HG02571 (cell line): ENCODE data around the gene SLC51A.
"Not testable (repeated sequence)": the region's sequence is repeated elsewhere in the genome, so short reads cannot be mapped to it uniquely, and the experiment has no call there.

ENCODE experiments used
- ATAC-seq: cut with Tn5 transposase; IDR thresholded peaks from one replicate; pipeline ENCODE4 v1.9.1; 2021; ENCODE audit warnings: mild to moderate bottlenecking, moderate library complexity; ENCODE audit not compliant: unreplicated experiment

The SLC51A gene

DNA sequence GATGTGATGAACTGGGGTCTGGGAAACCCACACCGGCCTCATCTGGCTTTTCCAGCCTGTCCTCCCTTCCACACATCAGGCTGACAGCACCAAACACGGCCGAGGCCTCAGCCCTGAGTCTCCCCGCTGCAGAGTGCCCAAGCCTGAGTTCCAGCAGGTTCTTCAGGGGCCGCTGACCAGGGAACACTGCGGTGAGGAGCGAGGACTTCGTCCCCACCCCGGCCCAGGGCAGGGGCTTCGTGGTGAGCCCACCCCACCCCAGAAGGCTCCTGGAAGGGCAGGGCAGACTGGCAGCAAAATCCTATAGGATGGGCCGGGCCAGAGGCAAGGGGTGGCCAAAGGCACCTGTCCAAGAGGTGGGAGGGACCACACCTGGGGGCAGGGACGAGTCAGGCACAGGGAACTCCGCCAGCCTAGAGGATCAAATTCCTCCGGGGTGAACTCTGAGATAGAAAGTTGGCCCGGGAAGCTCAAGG lies at the start of gene SLC51A:
Gene SLC51A (plus strand): TSS at position 446 of the 476 bp plus-strand sequence. CDS start 179 bp downstream, outside the sequence.
- ATAC-seq: no peak

DNA sequence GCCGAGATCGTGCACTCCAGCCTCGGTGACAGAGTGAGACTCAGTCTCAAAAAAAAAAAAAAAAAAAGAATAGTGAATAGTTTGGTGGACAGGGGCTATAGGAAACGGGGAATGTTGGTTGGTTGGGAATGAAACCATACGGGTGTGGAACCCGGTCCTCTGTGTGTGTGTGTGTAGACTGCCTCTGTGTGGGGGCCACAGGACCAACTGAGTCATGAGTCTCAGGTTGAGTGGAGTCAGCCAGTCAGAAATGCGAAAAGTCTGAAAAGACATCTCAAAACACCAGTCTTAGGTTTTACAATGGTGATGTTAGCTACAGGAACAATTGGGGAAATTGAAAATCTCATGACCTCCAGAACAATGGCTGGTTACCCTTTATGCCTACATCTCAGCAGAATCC lies 49.6 kb upstream of the SLC51A start:
- no peak for ATAC-seq

DNA sequence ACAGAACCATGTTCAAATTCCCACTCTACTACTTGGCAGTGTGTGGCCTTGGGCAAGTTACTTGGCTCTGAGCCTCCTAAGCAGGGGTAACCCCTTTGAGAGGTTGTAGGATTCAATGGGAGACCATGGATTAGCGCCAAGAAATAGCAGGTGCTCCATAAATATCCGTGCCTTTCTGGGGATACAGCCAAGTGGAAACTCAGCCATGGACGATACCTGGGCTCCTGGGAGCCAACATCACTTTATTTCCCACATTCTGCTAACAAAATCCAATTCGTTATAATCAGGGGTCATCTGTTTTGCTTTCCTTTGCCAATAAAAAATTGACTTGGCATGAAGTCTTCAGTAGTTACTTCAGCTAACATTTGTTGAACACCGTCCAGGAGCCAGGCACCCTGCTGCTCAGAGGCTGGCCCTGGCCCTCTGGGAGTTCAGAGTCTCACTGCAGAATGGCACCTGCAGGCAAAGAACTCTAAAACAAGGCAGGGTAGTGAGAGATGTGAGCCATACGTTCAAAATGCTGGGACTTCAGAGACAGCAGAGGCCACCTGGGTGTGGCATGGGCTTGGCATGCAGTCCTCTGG lies 47.4 kb upstream of the SLC51A start:
- ATAC-seq: no peak

DNA sequence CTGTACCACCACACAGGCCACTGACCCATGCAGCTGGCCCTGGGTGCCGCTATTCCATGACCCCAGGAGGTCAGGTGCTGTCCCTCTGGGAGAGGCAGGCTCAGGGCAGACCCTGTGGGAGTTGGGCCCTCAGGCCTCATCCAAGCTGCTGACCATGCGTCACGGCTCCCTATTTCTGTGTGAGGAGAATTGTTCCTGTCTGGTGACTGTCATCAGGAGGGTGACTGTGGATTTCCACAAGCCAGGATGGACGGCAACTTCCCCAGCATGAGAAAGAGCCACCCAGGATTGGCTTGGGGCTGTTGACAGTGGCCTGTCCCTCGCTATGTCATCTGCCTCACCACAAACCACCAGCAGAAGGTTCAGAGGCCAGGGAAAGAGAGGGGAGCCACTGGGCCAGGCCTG lies 46.5 kb upstream of the SLC51A start:
- ATAC-seq: no peak

DNA sequence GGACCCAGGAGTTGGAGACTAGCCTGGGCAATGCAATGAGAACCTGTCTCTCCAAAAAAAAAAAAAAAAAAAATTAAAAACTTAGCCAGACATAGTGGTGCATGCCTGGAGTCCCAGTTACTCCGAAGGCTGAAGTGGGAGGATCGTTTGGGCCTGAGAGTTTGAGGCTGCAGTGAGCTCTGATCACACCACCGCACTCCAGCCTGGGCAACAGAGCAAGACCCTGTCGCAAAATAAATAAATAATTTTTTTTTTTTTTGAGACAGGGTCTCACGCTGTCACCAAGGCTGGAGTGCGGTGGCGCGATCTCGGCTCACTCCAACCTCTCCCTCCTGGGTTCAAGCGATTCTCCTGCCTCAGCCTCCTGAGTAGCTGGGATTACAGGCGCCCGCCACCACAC lies 46.0 kb upstream of the SLC51A start:
- ATAC-seq: not testable (repeated sequence)

DNA sequence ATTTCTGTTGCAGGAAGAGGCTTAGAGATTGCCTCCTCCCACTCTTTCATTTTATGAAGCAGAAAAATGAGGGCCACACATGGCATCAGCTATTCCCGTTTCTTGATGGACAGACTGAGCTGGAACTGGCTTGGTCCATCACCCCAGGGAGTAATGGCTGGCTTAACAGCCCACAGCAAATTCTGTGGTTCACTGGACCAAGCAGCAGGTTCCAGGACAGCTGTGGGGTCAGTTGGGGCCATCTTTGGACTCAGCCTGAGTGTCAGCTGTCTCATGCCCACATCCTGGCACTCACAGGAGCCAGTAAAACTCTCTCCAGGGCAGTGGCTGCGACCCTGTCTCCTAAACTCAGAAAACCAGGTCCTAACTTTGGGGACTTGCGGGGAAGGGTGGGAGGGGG lies 41.7 kb upstream of the SLC51A start:
- ATAC-seq: no peak

DNA sequence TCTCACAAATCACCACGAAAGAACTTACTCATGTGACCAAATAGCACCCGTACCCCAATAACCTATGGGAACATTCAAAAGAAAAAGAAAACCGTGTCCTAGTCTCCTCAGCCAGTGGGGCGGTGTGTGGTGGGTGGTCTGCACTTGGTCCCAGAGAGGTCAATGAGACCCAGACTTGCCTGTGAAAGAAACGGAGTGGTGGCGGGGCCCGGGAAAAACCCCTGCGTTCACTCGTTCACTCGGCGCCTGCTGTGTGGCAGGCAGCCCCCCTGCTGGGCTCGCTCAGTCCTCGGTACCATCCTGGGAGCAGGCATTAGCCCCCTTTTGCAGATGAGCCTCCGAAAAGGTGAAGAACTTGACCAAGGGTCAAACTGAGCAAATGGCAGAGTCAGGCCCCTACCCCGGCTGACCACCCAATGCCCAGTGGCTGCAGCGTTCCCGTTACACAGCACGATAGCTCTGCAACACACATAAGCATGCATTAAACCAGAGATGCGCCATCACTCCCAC lies 41.2 kb upstream of the SLC51A start:
- no peak for ATAC-seq

DNA sequence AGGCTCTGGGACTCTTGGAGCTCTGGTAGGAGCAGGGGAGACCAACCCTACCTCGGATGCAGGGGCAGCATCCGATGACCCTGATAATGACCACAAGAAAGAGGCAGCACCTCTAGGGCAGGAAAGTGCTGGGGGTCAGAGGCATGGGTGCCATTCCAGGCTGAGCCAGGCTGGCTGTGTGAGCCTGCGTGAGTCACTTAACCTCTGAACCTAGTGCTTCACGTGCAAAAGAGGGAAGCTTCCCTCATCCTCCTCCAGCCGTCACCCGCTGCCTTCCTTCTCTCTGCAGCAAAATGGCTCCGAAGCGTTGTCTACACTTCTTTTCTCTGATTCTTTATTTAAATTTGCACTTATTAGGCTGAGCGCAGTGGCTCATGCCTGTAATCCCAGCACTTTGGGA lies 40.6 kb upstream of the SLC51A start:
- no peak for ATAC-seq

DNA sequence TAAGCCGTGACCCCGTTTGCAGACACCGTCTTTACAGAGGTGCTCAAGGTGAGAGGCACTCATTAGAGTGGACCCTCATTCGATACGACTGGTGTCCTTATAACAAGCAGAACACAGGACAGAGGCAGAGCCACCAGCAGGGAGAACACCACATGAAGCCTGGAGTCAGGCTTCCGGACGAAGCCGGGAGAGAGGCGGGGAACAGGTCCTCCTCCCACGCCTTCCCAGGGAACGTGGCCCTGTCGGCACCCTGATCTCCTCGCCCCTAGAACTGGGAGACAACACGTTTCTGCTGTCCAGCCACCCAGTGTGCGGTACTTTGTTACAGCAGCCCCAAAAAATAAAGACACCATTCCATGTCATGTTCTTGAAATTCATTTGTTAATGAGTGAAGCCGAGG lies 38.8 kb upstream of the SLC51A start:
- no peak for ATAC-seq

DNA sequence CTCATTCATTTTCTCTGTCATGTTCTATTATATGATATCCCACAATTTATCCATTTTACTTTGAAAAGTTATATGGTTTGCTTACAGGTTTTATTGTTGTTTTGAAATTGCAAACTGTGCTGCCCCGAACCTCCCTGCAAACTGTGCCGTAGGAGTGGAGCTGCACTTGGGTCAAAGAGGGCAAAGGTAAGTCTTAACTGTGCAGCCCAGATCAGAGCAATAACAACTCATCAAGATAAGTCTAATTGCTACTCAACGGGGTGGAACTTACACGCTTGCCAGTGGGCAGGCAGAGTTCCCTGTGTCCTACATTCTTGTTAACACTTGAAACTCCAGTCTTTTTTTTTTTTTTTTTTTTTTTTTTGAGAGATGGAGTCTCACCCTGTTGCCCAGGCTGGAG lies 38.4 kb upstream of the SLC51A start:
- ATAC-seq: no peak

DNA sequence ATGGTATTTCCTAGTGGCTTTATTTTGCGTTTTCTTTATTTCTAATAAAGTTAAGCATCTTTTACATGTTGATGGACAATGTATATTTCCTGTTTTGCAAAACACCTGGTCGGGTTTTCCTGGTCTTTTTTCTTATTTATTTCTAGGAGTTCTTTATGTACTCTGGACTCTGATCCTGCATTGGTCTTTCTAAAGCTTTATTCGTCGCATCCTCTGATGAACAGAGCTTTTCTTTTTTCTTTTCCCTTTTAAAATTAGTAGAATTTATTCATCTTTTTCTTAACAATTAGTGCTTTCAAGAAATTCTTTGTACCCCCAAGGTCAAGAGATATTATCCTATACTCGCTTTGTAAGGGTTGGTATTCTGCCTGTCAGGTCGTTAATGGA lies 37.3 kb upstream of the SLC51A start:
- no peak for ATAC-seq

DNA sequence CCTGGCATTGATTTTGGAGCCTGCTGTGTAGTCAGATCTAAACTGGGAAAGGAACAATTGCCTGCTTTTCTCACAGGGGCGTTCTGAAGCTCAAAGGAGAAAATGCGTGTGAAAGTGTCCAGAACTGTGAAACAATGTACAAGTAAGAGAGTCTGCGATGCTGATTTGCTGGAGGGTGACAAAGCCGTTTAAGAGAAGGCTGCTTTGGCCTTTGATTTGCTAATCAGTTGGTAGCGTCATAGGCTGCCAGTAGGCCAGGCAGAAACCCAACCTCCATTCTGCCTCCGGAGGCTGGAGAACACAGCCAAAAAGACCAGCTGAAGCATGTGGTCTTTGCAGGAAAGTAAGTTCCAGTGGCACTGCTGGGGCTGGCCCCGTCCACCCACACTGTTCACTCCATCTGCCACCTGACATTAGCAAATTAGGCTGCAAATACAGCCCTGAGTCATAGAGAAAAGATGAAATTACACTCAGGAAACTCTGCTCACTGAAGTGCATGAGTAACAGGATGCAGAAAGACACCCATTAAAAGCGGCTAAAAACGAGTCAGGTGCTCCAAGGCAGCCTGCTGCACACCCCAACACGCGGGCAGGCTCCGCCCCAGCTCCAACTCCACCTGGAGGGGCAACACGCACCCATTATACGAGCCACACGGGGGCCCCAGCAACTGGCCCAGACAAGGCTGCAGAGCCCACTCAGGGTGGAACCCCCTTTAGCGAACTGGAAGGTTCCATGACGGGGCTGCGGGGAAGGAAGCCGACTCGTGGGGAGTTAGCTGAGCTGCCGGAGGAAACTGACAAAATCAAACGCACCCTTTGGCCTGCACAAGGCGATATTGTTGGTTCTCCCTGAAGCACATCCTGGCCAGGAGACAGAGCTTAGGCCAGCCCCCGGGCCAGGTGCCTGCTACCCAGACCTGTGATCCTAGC lies 36.7 kb upstream of the SLC51A start:
- peak; percentile 58 for ATAC-seq

DNA sequence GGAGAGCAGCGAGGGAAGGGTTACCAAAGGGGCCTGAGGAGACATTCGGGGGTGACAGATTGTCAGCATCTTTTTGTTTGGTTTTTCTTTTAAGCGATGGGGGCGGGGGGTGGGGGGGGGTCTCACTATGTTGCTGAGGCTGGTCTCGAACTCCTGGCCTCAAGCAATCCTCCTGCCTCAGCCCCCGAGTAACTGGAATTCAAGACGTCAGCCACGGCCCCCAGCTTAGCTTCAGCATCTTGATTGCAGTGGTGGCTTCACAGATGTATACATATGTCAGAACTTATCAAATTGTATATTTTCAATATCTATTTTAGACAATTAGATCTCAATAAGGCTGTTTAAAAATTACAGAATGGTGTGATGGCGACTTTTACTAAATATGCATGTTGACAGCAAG lies 36.0 kb upstream of the SLC51A start:
- ATAC-seq: no peak

DNA sequence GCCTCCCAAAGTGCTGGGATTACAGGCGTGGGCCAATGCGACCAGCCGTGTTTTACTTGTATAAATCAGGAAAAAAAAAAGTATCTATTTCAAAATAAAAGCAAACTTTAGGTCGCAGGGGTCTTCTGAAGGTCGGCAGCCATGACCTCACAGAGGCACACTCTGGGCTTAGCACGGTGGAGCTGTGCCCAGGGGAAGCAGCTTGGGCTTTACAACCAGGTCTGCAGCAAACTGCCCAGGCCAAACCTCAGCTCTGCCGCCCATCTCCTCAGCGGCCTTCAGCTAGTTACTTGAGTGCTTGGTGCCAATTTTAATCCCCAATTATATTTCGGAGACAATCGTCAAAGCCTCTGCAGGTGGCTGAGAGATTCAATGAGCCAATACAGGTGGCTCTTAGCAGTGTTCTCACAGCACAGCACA lies 35.2 kb upstream of the SLC51A start:
- no peak for ATAC-seq

DNA sequence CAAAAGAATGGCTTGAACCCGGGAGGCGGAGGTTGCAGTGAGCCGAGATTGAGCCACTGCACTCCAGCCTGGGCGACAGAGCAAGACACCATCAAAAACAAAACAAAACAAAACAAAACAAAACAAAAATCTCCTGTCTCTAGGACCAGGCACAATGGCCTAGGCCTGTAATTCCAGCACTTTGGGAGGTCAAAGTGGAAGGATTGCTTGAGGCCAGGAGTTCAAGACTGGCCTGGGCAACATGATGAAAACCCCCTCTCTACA lies 32.2 kb upstream of the SLC51A start:
- not testable (repeated sequence) for ATAC-seq

DNA sequence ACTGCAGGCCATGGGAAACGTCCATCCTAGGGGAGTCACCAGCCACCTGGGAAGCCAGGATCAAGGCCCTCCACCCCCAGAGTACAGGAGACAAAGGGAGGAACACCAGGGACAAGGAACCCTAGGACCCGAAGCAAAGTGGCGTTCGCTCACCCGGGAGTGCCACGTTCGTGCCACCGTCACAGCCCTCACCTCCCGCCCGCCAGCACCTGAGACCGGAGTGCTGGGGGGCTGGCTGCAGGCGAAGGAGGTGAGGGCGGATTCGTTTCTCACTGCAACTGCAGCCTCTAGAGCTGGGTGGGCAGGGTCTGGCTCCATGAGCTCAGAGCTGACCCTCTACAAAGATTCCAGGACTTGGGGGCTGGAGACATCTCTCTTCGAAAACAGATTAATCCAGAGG lies 31.5 kb upstream of the SLC51A start:
- no peak for ATAC-seq

DNA sequence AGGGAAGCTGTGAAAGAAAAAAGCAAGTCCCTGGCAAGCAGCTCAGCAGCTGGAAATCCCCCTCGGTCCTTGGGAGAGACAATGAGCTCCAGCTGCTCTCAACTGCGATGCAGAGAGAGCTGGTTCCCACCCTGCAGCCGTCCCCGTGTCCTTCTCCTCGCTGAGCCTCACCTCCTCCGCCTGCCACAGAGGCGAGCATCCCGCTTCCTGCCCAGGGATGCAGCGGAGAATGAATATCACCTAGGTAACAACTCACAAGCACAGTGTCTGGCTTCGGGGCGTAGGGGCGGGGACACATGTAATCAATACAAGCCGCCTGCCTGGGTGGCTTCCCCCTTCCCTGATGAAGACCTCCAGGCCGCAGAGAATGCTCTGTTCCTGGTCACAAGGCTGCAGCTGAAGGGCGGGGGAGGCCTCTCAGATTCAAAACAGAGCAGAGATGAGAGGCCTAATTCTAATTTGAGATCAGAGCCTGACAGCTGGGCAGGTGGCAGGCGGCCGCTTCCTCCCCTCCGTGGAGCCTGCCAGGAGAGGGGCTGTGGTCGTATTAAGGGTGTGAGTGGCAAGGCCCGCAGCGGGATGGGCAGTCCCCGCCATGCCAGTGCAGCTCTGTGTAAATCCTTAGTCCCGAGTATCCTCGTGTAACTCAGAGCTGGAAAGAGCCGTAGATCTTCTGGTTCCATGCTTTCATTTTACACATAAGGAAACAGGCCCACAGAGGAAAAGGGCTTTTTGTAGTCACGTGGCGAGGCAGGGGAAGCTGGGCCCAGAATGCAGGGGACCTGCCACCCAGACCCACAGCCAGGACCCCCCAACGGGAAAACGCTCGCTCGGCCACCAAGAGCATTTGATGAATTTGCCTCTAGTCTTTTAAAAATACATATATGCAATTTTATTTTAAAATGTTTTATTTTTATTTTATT lies 29.4 kb upstream of the SLC51A start:
- peak; percentile 48 for ATAC-seq

DNA sequence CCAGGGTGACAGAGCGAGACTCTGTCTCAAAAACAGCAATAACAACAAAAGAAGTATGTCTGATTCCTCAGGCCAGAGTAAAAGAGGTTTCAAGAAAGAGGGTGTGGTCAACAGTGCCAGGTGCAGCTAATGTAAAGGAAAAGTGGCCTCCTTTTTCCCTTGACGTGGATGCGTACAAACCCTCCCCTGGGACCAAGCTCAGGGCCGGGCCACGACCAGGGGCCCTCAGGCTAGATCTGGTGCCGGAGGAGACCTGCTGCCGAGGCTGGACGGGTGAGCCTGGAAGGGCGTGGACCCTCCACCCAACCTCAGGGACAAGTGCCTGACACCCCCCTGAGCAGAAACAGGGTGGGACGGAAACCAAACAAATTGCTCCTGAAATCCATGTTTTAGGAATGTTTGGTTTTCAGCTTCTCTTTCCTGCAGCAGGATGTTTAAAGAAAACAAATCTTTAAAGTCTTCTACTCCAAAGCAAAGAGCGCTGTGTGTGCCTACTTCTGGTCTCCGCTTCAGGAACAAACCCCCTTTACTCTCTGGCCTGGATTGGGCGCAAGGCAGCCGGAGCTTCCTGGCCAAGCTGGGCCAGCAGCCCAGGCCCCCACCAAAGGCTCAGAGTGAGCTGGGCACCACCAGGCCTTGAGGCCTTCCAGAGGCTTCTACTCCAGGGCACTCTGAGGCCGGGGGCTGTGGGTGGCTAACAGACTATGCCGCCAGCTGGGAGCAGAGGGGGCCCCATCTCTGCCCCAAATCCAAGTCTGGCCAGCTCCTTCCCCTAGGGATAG lies 26.6 kb upstream of the SLC51A start:
- ATAC-seq: no peak

DNA sequence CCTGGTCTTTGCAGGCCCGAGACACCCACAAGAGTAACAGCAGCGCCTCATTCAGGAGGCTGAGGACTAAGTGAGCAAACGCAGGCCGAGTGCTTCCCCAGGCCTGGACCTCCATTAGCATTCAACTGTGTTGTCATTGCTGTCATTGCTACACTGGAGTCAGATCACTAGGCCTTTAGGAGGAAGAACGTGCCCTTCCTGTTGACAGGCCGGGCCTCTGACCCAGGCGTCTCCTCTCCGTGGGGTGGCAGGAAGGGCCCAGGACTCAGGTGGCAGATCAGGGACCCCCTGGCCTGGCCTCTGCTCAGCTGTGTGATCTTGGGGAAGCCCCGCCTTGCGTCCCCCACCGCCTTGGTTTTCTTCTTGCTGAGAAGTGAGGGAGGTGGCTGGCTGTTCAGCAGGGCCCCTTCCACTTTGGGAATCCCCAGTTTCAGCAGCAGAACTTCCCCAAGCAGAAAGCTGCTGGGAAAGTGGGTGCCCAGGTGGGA lies 24.3 kb upstream of the SLC51A start:
- peak; percentile 30 for ATAC-seq

DNA sequence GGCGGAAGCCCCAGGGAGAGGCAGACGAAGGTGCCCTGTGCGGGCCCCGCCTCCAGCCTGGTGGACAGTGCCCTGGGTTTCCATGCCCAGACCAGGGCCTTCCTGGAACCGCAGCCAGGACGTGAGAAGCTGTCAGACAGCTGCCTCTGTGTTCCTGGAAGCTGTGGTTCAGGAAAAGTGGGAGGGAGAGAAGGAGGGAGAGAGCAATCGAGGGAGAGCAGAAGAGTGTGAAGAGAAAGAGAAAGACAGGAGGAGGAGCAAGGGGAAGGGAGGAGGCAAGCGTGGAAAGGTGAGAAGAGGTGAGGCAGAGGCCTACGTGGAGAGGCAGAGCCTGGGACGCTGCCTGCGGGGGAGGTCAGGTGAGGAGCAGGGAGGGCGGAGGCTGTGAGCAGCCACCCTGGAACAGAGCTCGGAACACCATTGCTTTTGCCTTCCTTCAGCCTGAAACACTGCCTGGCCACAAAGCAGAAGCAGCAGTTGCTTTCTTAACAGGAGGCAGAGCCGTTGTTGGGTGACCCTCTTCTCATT lies 23.7 kb upstream of the SLC51A start:
- peak; percentile 19 for ATAC-seq
